OCI-LY3 (cell line): ENCODE data around the gene ULBP1.
"Not testable (repeated sequence)": the region's sequence is repeated elsewhere in the genome, so short reads cannot be mapped to it uniquely, and the experiment has no call there.

Source experiments
- H2AFZ ChIP-seq: fragments of 200-600, 300-600 bp; shearing (Covaris generic); 2 replicates; pipeline ENCODE4 v1.6.0; 2014; ENCODE audit warnings: antibody characterized with exemption, low read depth, low read length
- H3K27ac ChIP-seq: fragments of 200-600, 300-600 bp; sonication (generic); 2 replicates; pipeline ENCODE4 v1.5.1; 2014; ENCODE audit warnings: mild to moderate bottlenecking, low read length, moderate library complexity, mixed read lengths
- H3K27me3 ChIP-seq: fragments of 200-600, 300-600 bp; sonication (generic); 2 replicates; pipeline ENCODE4 v1.6.1; 2014; ENCODE audit warnings: low read depth, low read length, mixed read lengths
- H3K36me3 ChIP-seq: fragments of 200-600, 300-600 bp; sonication (generic); replicated peaks from 2 replicates; pipeline ENCODE3; 2014; ENCODE audit warnings: low read depth, low read length, mixed read lengths
- H3K4me1 ChIP-seq: fragments of 300-600, 200-600 bp; sonication (generic); 2 replicates; pipeline ENCODE4 v1.6.1; 2014; ENCODE audit warnings: low read length, mixed read lengths
- H3K4me2 ChIP-seq: fragments of 200-600, 300-600 bp; sonication (generic); 2 replicates; pipeline ENCODE4 v1.6.1; 2014; ENCODE audit warnings: low read length, mixed read lengths
- H3K4me3 ChIP-seq: fragments of 300-600, 200-600 bp; sonication (generic); 2 replicates; pipeline ENCODE4 v1.5.1; 2014; ENCODE audit warnings: antibody characterized with exemption, mild to moderate bottlenecking, low read length, moderate library complexity
- H3K79me2 ChIP-seq: fragments of 300-600, 200-600 bp; shearing (Covaris generic); 2 replicates; pipeline ENCODE4 v1.6.1; 2014; ENCODE audit warnings: mild to moderate bottlenecking, low read length, mixed read lengths
- H3K9ac ChIP-seq: fragments of 300-600, 200-600 bp; shearing (Covaris generic); 2 replicates; pipeline ENCODE4 v1.6.0; 2014; ENCODE audit warnings: mild to moderate bottlenecking, low read length, moderate library complexity
- H3K9me3 ChIP-seq: fragments of 200-600, 300-600 bp; shearing (Covaris generic); 2 replicates; pipeline ENCODE4 v1.6.1; 2014; ENCODE audit warnings: low read length, mixed read lengths; ENCODE audit not compliant: insufficient read depth
- H4K20me1 ChIP-seq: fragments of 200-600, 300-600 bp; sonication (generic); 2 replicates; pipeline ENCODE4 v1.6.1; 2016; ENCODE audit warnings: low read length, mixed read lengths; ENCODE audit not compliant: insufficient read depth
- CTCF ChIP-seq: fragments of 200-600, 300-600 bp; sonication (generic); IDR thresholded peaks from 2 replicates; pipeline ENCODE4 v1.5.1; 2014; ENCODE audit warnings: antibody characterized with exemption, low read length, low read depth
- EZH2phosphoT487 ChIP-seq: fragments of 200-600 bp; shearing (Covaris generic); IDR thresholded peaks from 2 replicates; pipeline ENCODE4 v1.6.1; 2018; ENCODE audit warnings: antibody characterized with exemption, mixed run types, low read depth

Gene ULBP1

GRCh38 chr6:149964308-149965193 lies 808 bp downstream of the ULBP1 start:
- Histone ChIP-seq H3K9ac (no peak overlapping the region), H3K27ac (no peak overlapping the region), H3K27me3 (0 out of 2 replicates have a peak, but pooled peaks cover 8% of the 10 kb centered on the region), H4K20me1 (no peaks in the 10 kb centered on the region), H3K9me3 (no peaks in the 10 kb centered on the region), H3K4me1 (no peaks in the 10 kb centered on the region), H3K4me2 (no peak overlapping the region), H2AFZ (no peak overlapping the region), H3K4me3 (no peak overlapping the region), H3K79me2 (no peaks in the 10 kb centered on the region), H3K36me3 (no peaks in the 10 kb centered on the region)
- TF ChIP-seq EZH2phosphoT487 = no peak
- TF ChIP-seq CTCF = no peak

- Histone ChIP-seq H3K9ac (no peak overlapping the region), H3K79me2 (no peaks in the 10 kb centered on the region), H4K20me1 (no peaks in the 10 kb centered on the region), H3K4me1 (no peaks in the 10 kb centered on the region), H3K9me3 (no peaks in the 10 kb centered on the region), H3K4me2 (no peak overlapping the region), H3K36me3 (no peaks in the 10 kb centered on the region), H3K27me3 (0 out of 2 replicates have a peak, but pooled peaks cover 4% of the 10 kb centered on the region), H3K4me3 (no peak overlapping the region), H3K27ac (no peak overlapping the region), H2AFZ (no peak overlapping the region)
- TF ChIP-seq CTCF (no peak), EZH2phosphoT487 (no peak)
These were observed 1.7 kb downstream of the ULBP1 start for GRCh38 chr6:149965194-149966020.

- H3K4me3 ChIP-seq, H3K79me2 ChIP-seq, H3K9ac ChIP-seq, H3K36me3 ChIP-seq, H3K4me2 ChIP-seq, H3K27ac ChIP-seq, H4K20me1 ChIP-seq, H3K4me1 ChIP-seq, H2AFZ ChIP-seq, H3K27me3 ChIP-seq, H3K9me3 ChIP-seq: not testable (repeated sequence)
These were observed 2.6 kb downstream of the ULBP1 start for GRCh38 chr6:149966319-149966718.

- no peak for TF ChIP-seq CTCF
- TF ChIP-seq EZH2phosphoT487 = no peak
- Histone ChIP-seq H3K4me1 (no peaks in the 10 kb centered on the region), H3K27ac (no peak overlapping the region), H3K4me3 (no peak overlapping the region), H3K9ac (no peak overlapping the region), H3K27me3 (no peaks in the 10 kb centered on the region), H3K36me3 (no peaks in the 10 kb centered on the region), H2AFZ (no peak overlapping the region), H3K4me2 (no peak overlapping the region), H4K20me1 (no peaks in the 10 kb centered on the region), H3K9me3 (no peaks in the 10 kb centered on the region), H3K79me2 (no peaks in the 10 kb centered on the region)
These were observed 3.8 kb downstream of the ULBP1 start for GRCh38 chr6:149967591-149967990.

- H3K27ac ChIP-seq, H2AFZ ChIP-seq, H3K4me1 ChIP-seq, H3K9me3 ChIP-seq, H4K20me1 ChIP-seq, H3K36me3 ChIP-seq, H3K4me2 ChIP-seq, H3K9ac ChIP-seq, H3K79me2 ChIP-seq, H3K4me3 ChIP-seq, H3K27me3 ChIP-seq: not testable (repeated sequence)
These were observed 4.3 kb downstream of the ULBP1 start for GRCh38 chr6:149967999-149968398.

GRCh38 chr6:149968909-149969308 lies 5.2 kb downstream of the ULBP1 start:
- H3K27ac ChIP-seq, H3K4me1 ChIP-seq, H3K27me3 ChIP-seq, H2AFZ ChIP-seq, H3K79me2 ChIP-seq, H3K9ac ChIP-seq, H3K4me2 ChIP-seq, H3K9me3 ChIP-seq, H3K4me3 ChIP-seq, H3K36me3 ChIP-seq, H4K20me1 ChIP-seq: not testable (repeated sequence)
